ENCODE data around the gene SLC2A11. TPM values are rescaled to one million over a fixed set of nuclear protein-coding genes. Genes with fewer than 3 reads are reported as not detected.

Gene SLC2A11
- polyA plus RNA-seq, 4 donors: 3.6 to 17.8 (median 6.0) TPM

GRCh38 chr22:23841292-23841691 lies 16.4 kb upstream of the SLC2A11 start:
- Histone ChIP-seq H3K27me3 (ENCODE audit: control insufficient read depth in 3 of 3, insufficient read depth in 3 of 3, low read length in 3 of 3) (peaks cover 0 to 8% (median 0%) of the 10 kb centered on the region in 3 donors), H3K9me3 (ENCODE audit: control insufficient read depth in 2 of 2, insufficient read depth in 1 of 2, low read depth in 1 of 2, low read length in 1 of 2) (no peaks in the 10 kb centered on the region), H3K36me3 (ENCODE audit: control insufficient read depth in 3 of 3, insufficient read depth in 2 of 3, low read depth in 1 of 3, low read length in 3 of 3) (peaks cover 0 to 18% (median 0%) of the 10 kb centered on the region in 3 donors), H3K4me1 (ENCODE audit: control insufficient read depth in 3 of 3, insufficient read depth in 2 of 3, low read depth in 1 of 3, low read length in 2 of 3) (peaks cover 0 to 28% (median 4%) of the 10 kb centered on the region in 3 donors), H3K27ac (ENCODE audit: low read depth in 1 of 3, low read length in 2 of 3) (no peak overlapping the region), H3K4me3 (ENCODE audit: low read depth in 1 of 3, low read length in 3 of 3) (no peak overlapping the region)
- FAIRE-seq (no peak), DNase-seq (no peak)
- WGBS, 3 donors: 68 to 78% (median 68%) methylated on average over 5 of the region's 5 CpGs

- peaks cover 0 to 8% (median 0%) of the 10 kb centered on the region in 3 donors for H3K27me3 ChIP-seq (ENCODE audit: control insufficient read depth in 3 of 3, insufficient read depth in 3 of 3, low read length in 3 of 3)
- DNase-seq (no peak), FAIRE-seq (no peak)
- H3K9me3 ChIP-seq (ENCODE audit: control insufficient read depth in 2 of 2, insufficient read depth in 1 of 2, low read depth in 1 of 2, low read length in 1 of 2): no peaks in the 10 kb centered on the region
- no peak overlapping the region for H3K27ac ChIP-seq (ENCODE audit: low read depth in 1 of 3, low read length in 2 of 3)
- peaks cover 0 to 29% (median 4%) of the 10 kb centered on the region in 3 donors for H3K4me1 ChIP-seq (ENCODE audit: control insufficient read depth in 3 of 3, insufficient read depth in 2 of 3, low read depth in 1 of 3, low read length in 2 of 3)
- WGBS, 3 donors: 80 to 86% (median 86%) methylated on average over 20 of the region's 20 CpGs
- peaks cover 0 to 12% (median 0%) of the 10 kb centered on the region in 3 donors for H3K36me3 ChIP-seq (ENCODE audit: control insufficient read depth in 3 of 3, insufficient read depth in 2 of 3, low read depth in 1 of 3, low read length in 3 of 3)
- H3K4me3 ChIP-seq (ENCODE audit: low read depth in 1 of 3, low read length in 3 of 3): no peak overlapping the region
Measured at GRCh38 chr22:23841736-23842445, 15.8 kb upstream of the SLC2A11 start.

DNA sequence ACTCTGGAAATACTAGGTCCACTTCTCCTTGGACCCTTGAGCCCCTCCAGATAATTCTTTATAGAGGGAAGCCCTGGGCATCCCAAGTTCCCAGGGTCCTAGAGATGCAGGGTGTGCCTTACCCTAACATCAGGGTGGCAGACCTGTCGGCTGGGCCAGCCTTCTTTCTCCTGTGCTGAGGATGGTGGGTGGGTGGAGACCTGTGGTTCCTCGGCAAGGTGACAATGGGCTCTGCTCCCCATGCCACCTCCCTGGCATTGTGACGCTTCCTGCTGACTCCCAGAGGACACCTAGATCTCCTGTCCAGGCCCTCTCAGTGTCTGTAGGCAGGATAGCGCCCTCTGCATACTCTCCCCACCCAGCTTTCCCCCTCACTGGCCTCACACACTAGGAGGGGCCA lies 15.1 kb upstream of the SLC2A11 start:
- Histone ChIP-seq H3K27ac (ENCODE audit: low read depth in 1 of 3, low read length in 2 of 3) (no peak overlapping the region), H3K9me3 (ENCODE audit: control insufficient read depth in 2 of 2, insufficient read depth in 1 of 2, low read depth in 1 of 2, low read length in 1 of 2) (no peaks in the 10 kb centered on the region), H3K4me3 (ENCODE audit: low read depth in 1 of 3, low read length in 3 of 3) (no peak overlapping the region), H3K4me1 (ENCODE audit: control insufficient read depth in 3 of 3, insufficient read depth in 2 of 3, low read depth in 1 of 3, low read length in 2 of 3) (peaks cover 0 to 34% (median 4%) of the 10 kb centered on the region in 3 donors), H3K27me3 (ENCODE audit: control insufficient read depth in 3 of 3, insufficient read depth in 3 of 3, low read length in 3 of 3) (peaks cover 0 to 8% (median 0%) of the 10 kb centered on the region in 3 donors), H3K36me3 (ENCODE audit: control insufficient read depth in 3 of 3, insufficient read depth in 2 of 3, low read depth in 1 of 3, low read length in 3 of 3) (peaks cover 0 to 5% (median 0%) of the 10 kb centered on the region in 3 donors)
- no peak for FAIRE-seq
- 69 to 83% (median 70%) methylated on average over 4 of the region's 4 CpGs for WGBS, 3 donors
- no peak for DNase-seq

GRCh38 chr22:23844739-23845202 lies 12.9 kb upstream of the SLC2A11 start:
- no peak for FAIRE-seq
- H3K27ac ChIP-seq (ENCODE audit: low read depth in 1 of 3, low read length in 2 of 3): peak overlapping the region in 1 of 3 donors; percentile 61
- H3K27me3 ChIP-seq (ENCODE audit: control insufficient read depth in 3 of 3, insufficient read depth in 3 of 3, low read length in 3 of 3): peaks cover 0 to 9% (median 0%) of the 10 kb centered on the region in 3 donors
- no peak overlapping the region for H3K4me3 ChIP-seq (ENCODE audit: low read depth in 1 of 3, low read length in 3 of 3)
- peaks cover 0 to 26% (median 4%) of the 10 kb centered on the region in 3 donors for H3K4me1 ChIP-seq (ENCODE audit: control insufficient read depth in 3 of 3, insufficient read depth in 2 of 3, low read depth in 1 of 3, low read length in 2 of 3)
- no peaks in the 10 kb centered on the region for H3K9me3 ChIP-seq (ENCODE audit: control insufficient read depth in 2 of 2, insufficient read depth in 1 of 2, low read depth in 1 of 2, low read length in 1 of 2)
- DNase-seq: no peak
- WGBS, 3 donors: 74 to 78% (median 77%) methylated on average over 8 of the region's 8 CpGs
- no peaks in the 10 kb centered on the region for H3K36me3 ChIP-seq (ENCODE audit: control insufficient read depth in 3 of 3, insufficient read depth in 2 of 3, low read depth in 1 of 3, low read length in 3 of 3)

DNA sequence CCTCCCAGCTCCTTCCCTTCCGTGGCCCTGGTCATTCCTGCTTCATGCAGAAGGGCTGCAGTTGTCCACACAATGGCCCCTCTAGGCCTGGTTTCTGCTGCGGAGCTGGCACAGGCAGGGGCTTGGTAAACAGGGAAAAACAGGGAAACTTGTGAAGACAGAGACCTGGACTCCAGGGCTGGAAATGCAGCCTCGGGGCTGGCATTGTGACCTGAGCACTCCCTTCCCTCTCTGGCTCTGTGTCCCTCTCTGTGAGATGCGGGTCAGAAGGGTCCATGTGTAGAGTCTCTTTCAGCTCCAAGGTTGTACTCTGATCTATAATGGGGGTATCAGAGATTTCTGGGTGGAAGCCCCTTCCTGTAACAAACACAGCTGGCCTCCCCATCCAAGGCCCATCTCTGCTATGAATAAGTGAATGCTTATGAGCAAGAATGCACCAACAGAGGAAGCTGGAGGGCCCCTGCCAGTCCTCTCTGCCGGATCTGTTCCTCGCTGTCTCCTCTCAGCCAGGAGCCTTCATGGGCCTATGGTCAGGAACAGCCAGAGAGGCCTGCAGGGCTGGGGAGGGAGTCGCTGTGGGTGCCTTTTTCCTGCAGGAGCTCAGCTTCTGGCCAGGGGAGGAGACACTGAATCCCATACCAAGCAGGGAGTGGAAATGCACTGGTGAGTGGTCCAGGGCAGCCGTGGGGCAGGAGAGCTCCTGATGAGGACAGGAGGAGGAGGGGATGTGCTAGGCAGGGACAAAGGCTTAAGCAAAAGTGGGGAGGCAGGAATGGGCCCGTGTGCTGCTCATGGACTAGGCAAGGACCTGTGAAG lies 12.2 kb upstream of the SLC2A11 start:
- no peaks in the 10 kb centered on the region for H3K36me3 ChIP-seq (ENCODE audit: control insufficient read depth in 3 of 3, insufficient read depth in 2 of 3, low read depth in 1 of 3, low read length in 3 of 3)
- H3K27me3 ChIP-seq (ENCODE audit: control insufficient read depth in 3 of 3, insufficient read depth in 3 of 3, low read length in 3 of 3): peaks cover 0 to 12% (median 0%) of the 10 kb centered on the region in 3 donors
- peak overlapping the region in 1 of 3 donors; percentile 61 for H3K27ac ChIP-seq (ENCODE audit: low read depth in 1 of 3, low read length in 2 of 3)
- H3K4me3 ChIP-seq (ENCODE audit: low read depth in 1 of 3, low read length in 3 of 3): no peak overlapping the region
- WGBS, 3 donors: 80 to 84% (median 83%) methylated on average over 9 of the region's 9 CpGs
- no peaks in the 10 kb centered on the region for H3K9me3 ChIP-seq (ENCODE audit: control insufficient read depth in 2 of 2, insufficient read depth in 1 of 2, low read depth in 1 of 2, low read length in 1 of 2)
- FAIRE-seq (no peak), DNase-seq (no peak)
- H3K4me1 ChIP-seq (ENCODE audit: control insufficient read depth in 3 of 3, insufficient read depth in 2 of 3, low read depth in 1 of 3, low read length in 2 of 3): peaks cover 0 to 30% (median 4%) of the 10 kb centered on the region in 3 donors

- peak overlapping the region in 1 of 3 donors; percentile 47 for H3K27ac ChIP-seq (ENCODE audit: low read depth in 1 of 3, low read length in 2 of 3)
- H3K9me3 ChIP-seq (ENCODE audit: control insufficient read depth in 2 of 2, insufficient read depth in 1 of 2, low read depth in 1 of 2, low read length in 1 of 2): no peaks in the 10 kb centered on the region
- DNase-seq (no peak), FAIRE-seq (no peak)
- H3K4me3 ChIP-seq (ENCODE audit: low read depth in 1 of 3, low read length in 3 of 3): no peak overlapping the region
- H3K27me3 ChIP-seq (ENCODE audit: control insufficient read depth in 3 of 3, insufficient read depth in 3 of 3, low read length in 3 of 3): peaks cover 0 to 14% (median 0%) of the 10 kb centered on the region in 3 donors
- peaks cover 0 to 30% (median 4%) of the 10 kb centered on the region in 3 donors for H3K4me1 ChIP-seq (ENCODE audit: control insufficient read depth in 3 of 3, insufficient read depth in 2 of 3, low read depth in 1 of 3, low read length in 2 of 3)
- no peaks in the 10 kb centered on the region for H3K36me3 ChIP-seq (ENCODE audit: control insufficient read depth in 3 of 3, insufficient read depth in 2 of 3, low read depth in 1 of 3, low read length in 3 of 3)
- WGBS, 3 donors: 84 to 91% (median 89%) methylated on average over 7 of the region's 7 CpGs
Measured at GRCh38 chr22:23846081-23846469, 11.6 kb upstream of the SLC2A11 start.

DNA sequence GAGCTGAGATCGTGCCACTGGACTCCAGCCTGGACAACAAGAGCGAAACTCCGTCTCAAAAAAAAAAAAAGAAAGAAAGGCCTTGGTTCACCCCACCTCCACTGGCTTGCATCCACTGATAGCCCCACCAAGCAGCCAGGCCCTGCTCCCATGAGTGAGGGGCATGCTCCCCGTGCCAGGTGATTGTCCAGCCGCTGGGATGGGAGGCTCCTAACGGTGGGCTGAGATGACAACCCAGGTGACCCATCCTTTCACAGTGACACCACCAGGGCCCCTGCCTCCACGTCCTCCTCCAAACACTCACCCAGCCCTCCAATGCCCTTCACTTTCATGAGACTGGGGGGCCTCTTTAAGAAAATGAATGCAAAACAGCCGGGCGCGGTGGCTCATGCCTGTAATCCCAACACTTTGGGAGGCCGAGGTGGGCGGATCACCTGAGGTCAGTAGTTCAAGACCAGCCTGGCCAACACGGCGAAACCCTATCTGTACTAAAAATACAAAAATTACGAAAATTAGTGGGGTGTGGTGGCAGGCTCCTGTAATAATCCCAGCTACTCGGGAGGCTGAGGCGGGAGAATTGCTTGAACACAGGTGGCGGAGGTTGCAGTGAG lies 10.3 kb upstream of the SLC2A11 start:
- no peaks in the 10 kb centered on the region for H3K9me3 ChIP-seq (ENCODE audit: control insufficient read depth in 2 of 2, insufficient read depth in 1 of 2, low read depth in 1 of 2, low read length in 1 of 2)
- H3K4me3 ChIP-seq (ENCODE audit: low read depth in 1 of 3, low read length in 3 of 3): no peak overlapping the region
- peaks cover 0 to 15% (median 0%) of the 10 kb centered on the region in 3 donors for H3K27me3 ChIP-seq (ENCODE audit: control insufficient read depth in 3 of 3, insufficient read depth in 3 of 3, low read length in 3 of 3)
- no peak for FAIRE-seq
- H3K27ac ChIP-seq (ENCODE audit: low read depth in 1 of 3, low read length in 2 of 3): peak overlapping the region in 1 of 3 donors; percentile 47
- H3K36me3 ChIP-seq (ENCODE audit: control insufficient read depth in 3 of 3, insufficient read depth in 2 of 3, low read depth in 1 of 3, low read length in 3 of 3): no peaks in the 10 kb centered on the region
- peaks cover 0 to 30% (median 4%) of the 10 kb centered on the region in 3 donors for H3K4me1 ChIP-seq (ENCODE audit: control insufficient read depth in 3 of 3, insufficient read depth in 2 of 3, low read depth in 1 of 3, low read length in 2 of 3)
- DNase-seq: no peak
- WGBS, 3 donors: 83 to 89% (median 87%) methylated on average over 16 to 18 of the region's 18 CpGs

Measured in small intestine (tissue), 7 donors.